ENCODE measurements around the gene SRRM3.

- TF ChIP-seq, protein P1, sequence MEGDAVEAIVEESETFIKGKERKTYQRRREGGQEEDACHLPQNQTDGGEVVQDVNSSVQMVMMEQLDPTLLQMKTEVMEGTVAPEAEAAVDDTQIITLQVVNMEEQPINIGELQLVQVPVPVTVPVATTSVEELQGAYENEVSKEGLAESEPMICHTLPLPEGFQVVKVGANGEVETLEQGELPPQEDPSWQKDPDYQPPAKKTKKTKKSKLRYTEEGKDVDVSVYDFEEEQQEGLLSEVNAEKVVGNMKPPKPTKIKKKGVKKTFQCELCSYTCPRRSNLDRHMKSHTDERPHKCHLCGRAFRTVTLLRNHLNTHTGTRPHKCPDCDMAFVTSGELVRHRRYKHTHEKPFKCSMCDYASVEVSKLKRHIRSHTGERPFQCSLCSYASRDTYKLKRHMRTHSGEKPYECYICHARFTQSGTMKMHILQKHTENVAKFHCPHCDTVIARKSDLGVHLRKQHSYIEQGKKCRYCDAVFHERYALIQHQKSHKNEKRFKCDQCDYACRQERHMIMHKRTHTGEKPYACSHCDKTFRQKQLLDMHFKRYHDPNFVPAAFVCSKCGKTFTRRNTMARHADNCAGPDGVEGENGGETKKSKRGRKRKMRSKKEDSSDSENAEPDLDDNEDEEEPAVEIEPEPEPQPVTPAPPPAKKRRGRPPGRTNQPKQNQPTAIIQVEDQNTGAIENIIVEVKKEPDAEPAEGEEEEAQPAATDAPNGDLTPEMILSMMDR (conservative IDR thresholded peaks at IDR 0.05; ENCODE audit: low read length) = no peak
- no peak for TF ChIP-seq EZH2phosphoT487 (IDR thresholded peaks at IDR 0.05; ENCODE audit: borderline replicate concordance, low read depth, low read length)
These were observed 130.4 kb downstream of the SRRM3 start for GRCh38 chr7:76332078-76332477.
